Body of pancreas (tissue), 4 donors: ENCODE results near the gene FAM228B. TPM values are rescaled to one million over a fixed set of nuclear protein-coding genes. Genes with fewer than 3 reads are reported as not detected.

ENCODE experiments used
- ATAC-seq: fragments of 150-250 bp; one replicate; pipeline ENCODE4 v1.9.1; 2016
- DNase-seq, 4 donors: peaks; one replicate each; pipeline ENCODE4 v3.0.0-alpha.2; 2019
- H3K27ac ChIP-seq, 4 donors: fragments of 200-600 bp; sonication (generic); 1 replicate in 3 of 4; 2 replicates in 1 of 4; pipeline versions ENCODE4 v1.5.1 to v1.6.1; 2016 to 2019; ENCODE audit warnings: mild to moderate bottlenecking in 1 of 4, mixed read lengths in 1 of 4, moderate library complexity in 1 of 4
- H3K27me3 ChIP-seq, 2 donors: fragments of 200-600 bp; sonication (generic); one replicate each; pipeline ENCODE4 v1.6.0; 2016; ENCODE audit warnings: mild to moderate bottlenecking in 1 of 2
- H3K36me3 ChIP-seq, 2 donors: fragments of 200-600 bp; sonication (generic); replicated peaks in 1 of 2; 2 replicates each; pipeline ENCODE4 v1.5.1; 2016; ENCODE audit warnings: low read depth in 2 of 2; ENCODE audit not compliant: insufficient read depth in 1 of 2
- H3K4me1 ChIP-seq: fragments of 200-600 bp; sonication (generic); one replicate; pipeline ENCODE4 v1.6.0; 2016
- H3K4me3 ChIP-seq, 2 donors: fragments of 200-600 bp; sonication (generic); 1 replicate in 1 of 2; 2 replicates in 1 of 2; pipeline ENCODE4 v1.5.1; 2016 to 2019
- H3K9me3 ChIP-seq, 3 donors: fragments of 200-600 bp; sonication (generic); 1 replicate in 2 of 3; 2 replicates in 1 of 3; pipeline ENCODE4 v1.5.1; 2016
- CTCF ChIP-seq, 7 experiments: fragments of 450-650 bp in 4 of 7; fragments of 200-600 bp in 3 of 7; sonication (generic) in 3 of 7; IDR thresholded peaks; one replicate each; pipeline ENCODE4 v1.5.1; 2016 to 2019; ENCODE audit warnings: antibody characterized with exemption in 7 of 7
- POLR2A ChIP-seq, 3 donors: fragments of 450-650 bp; IDR thresholded peaks; one replicate each; pipeline ENCODE4 v1.6.1; 2016; ENCODE audit warnings: antibody characterized with exemption in 3 of 3, mild to moderate bottlenecking in 2 of 3
- WGBS, 2 donors: methylation state at CpG; one replicate each; pipeline ENCODE4 v1.1.5; 2017; 5-methylcytosine and 5-hydroxymethylcytosine counted together
- intact Hi-C: fragments of 100-400 bp; cut with DNase I; formaldehyde crosslinking; loops from one replicate; pipeline ENCODE4 v1.15.1; 2023
- total RNA-seq, 2 donors: library from RNA; depleted of rRNA; stranded (reverse); fragments of >200 nt; gene quantifications; one replicate each; pipeline ENCODE4 v1.1.0, GENCODE V29; 2016

Gene FAM228B
- total RNA-seq, 2 donors from 2014 or later: 6.5 to 56.7 TPM

GRCh38 chr2:24115057-24115456 lies 8.2 kb upstream of the FAM228B start:
- TF ChIP-seq CTCF (IDR thresholded peaks at IDR 0.05): no peak
- intact Hi-C loops: no loop called here
- DNase-seq (no peak), ATAC-seq (no peak)
- 50 to 95% methylated on average over 1 to 2 of the region's 2 CpGs for WGBS, 2 donors
- no peaks in the 10 kb centered on the region for H3K36me3 ChIP-seq
- no peak overlapping the region for H3K27ac ChIP-seq
- H3K9me3 ChIP-seq: no peaks in the 10 kb centered on the region
- no peaks in the 10 kb centered on the region for H3K4me1 ChIP-seq
- H3K4me3 ChIP-seq: no peak overlapping the region
- no peaks in the 10 kb centered on the region for H3K27me3 ChIP-seq

GRCh38 chr2:24117902-24118301 lies 5.4 kb upstream of the FAM228B start:
- intact Hi-C loops: no loop called here
- Histone ChIP-seq H3K4me3 (no peak overlapping the region), H3K9me3 (no peaks in the 10 kb centered on the region), H3K36me3 (no peaks in the 10 kb centered on the region), H3K4me1 (peaks cover 6% of the 10 kb centered on the region), H3K27me3 (no peaks in the 10 kb centered on the region), H3K27ac (no peak overlapping the region)
- TF ChIP-seq CTCF (IDR thresholded peaks at IDR 0.05) (no peak), POLR2A (IDR thresholded peaks at IDR 0.05) (no peak)
- WGBS, 2 donors: 40 to 57% methylated on average over 1 of the region's 1 CpG
- ATAC-seq (no peak), DNase-seq (no peak)

- Histone ChIP-seq H3K4me1 (peaks cover 12% of the 10 kb centered on the region), H3K9me3 (no peaks in the 10 kb centered on the region), H3K4me3 (no peak overlapping the region), H3K27me3 (no peaks in the 10 kb centered on the region), H3K36me3 (no peaks in the 10 kb centered on the region), H3K27ac (no peak overlapping the region)
- TF ChIP-seq POLR2A (IDR thresholded peaks at IDR 0.05): no peak
- no peak for ATAC-seq
- WGBS, 2 donors: 88 to 89% methylated on average over 5 of the region's 5 CpGs
- no peak for DNase-seq
- intact Hi-C loops: no loop called here
Measured at GRCh38 chr2:24121066-24121465, 2.2 kb upstream of the FAM228B start.

GRCh38 chr2:24121469-24121868 lies 1.8 kb upstream of the FAM228B start:
- intact Hi-C loops: no loop called here
- no peak for TF ChIP-seq CTCF (IDR thresholded peaks at IDR 0.05)
- TF ChIP-seq POLR2A (IDR thresholded peaks at IDR 0.05): no peak
- WGBS, 2 donors: 77 to 82% methylated on average over 4 of the region's 4 CpGs
- ATAC-seq (no peak), DNase-seq (no peak)
- Histone ChIP-seq H3K9me3 (no peaks in the 10 kb centered on the region), H3K4me1 (peaks cover 12% of the 10 kb centered on the region), H3K27ac (no peak overlapping the region), H3K36me3 (no peaks in the 10 kb centered on the region), H3K4me3 (no peak overlapping the region), H3K27me3 (no peaks in the 10 kb centered on the region)

- H3K36me3 ChIP-seq: no peaks in the 10 kb centered on the region
- H3K27ac ChIP-seq: peak overlapping the region; percentile 80 to 91 (median 82)
- peak overlapping the region; percentile 36 to 59 for H3K4me3 ChIP-seq
- WGBS, 2 donors: 9 to 14% methylated on average over 10 to 15 of the region's 15 CpGs
- ATAC-seq: peak; percentile 2
- TF ChIP-seq CTCF (IDR thresholded peaks at IDR 0.05) (no peak), POLR2A (IDR thresholded peaks at IDR 0.05) (no peak)
- DNase-seq: no peak
- H3K4me1 ChIP-seq: peaks cover 12% of the 10 kb centered on the region
- no peaks in the 10 kb centered on the region for H3K27me3 ChIP-seq
- H3K9me3 ChIP-seq: no peaks in the 10 kb centered on the region
- intact Hi-C loops: no loop called here
Measured at GRCh38 chr2:24122366-24123194, 689 bp upstream of the FAM228B start.
